ENCODE results near the gene RGS3.

DNA sequence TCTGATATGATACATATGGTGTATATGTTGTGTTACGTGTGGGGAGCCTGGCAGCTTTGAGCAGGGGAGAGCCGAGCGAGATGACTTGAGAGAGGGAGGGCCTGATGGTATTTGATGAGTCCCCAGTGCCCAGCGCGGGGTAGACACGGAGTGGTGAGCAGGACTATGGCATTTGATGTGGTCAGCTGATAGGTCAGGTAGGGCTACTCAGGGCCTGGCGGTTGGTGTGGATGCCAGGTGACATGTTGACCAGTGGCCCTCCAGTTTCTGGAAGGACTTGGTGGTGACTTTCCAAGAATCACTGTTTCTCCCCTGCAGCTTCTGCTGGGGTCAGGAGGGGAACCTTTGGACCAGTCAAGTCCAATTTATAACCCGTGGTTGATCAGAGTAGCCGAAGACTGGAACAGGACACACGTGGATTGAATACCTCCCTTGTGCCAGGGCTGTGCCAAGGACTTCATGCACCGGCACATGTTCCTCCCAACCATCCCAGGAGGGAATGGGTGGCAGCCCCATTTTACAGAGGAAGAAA lies 148.8 kb downstream of the RGS3 start:
- TF ChIP-seq, protein P1, sequence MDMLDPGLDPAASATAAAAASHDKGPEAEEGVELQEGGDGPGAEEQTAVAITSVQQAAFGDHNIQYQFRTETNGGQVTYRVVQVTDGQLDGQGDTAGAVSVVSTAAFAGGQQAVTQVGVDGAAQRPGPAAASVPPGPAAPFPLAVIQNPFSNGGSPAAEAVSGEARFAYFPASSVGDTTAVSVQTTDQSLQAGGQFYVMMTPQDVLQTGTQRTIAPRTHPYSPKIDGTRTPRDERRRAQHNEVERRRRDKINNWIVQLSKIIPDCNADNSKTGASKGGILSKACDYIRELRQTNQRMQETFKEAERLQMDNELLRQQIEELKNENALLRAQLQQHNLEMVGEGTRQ (CRISPR knock-in tag; IDR thresholded peaks at IDR 0.05) = no peak
- TF ChIP-seq, protein P2, sequence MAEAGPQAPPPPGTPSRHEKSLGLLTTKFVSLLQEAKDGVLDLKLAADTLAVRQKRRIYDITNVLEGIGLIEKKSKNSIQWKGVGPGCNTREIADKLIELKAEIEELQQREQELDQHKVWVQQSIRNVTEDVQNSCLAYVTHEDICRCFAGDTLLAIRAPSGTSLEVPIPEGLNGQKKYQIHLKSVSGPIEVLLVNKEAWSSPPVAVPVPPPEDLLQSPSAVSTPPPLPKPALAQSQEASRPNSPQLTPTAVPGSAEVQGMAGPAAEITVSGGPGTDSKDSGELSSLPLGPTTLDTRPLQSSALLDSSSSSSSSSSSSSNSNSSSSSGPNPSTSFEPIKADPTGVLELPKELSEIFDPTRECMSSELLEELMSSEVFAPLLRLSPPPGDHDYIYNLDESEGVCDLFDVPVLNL (CRISPR knock-in tag; IDR thresholded peaks at IDR 0.05; ENCODE audit: borderline replicate concordance, low read depth) = no peak
- TF ChIP-seq, protein P3, sequence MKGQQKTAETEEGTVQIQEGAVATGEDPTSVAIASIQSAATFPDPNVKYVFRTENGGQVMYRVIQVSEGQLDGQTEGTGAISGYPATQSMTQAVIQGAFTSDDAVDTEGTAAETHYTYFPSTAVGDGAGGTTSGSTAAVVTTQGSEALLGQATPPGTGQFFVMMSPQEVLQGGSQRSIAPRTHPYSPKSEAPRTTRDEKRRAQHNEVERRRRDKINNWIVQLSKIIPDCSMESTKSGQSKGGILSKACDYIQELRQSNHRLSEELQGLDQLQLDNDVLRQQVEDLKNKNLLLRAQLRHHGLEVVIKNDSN (CRISPR knock-in tag; IDR thresholded peaks at IDR 0.05) = no peak
- TF ChIP-seq, protein P4, sequence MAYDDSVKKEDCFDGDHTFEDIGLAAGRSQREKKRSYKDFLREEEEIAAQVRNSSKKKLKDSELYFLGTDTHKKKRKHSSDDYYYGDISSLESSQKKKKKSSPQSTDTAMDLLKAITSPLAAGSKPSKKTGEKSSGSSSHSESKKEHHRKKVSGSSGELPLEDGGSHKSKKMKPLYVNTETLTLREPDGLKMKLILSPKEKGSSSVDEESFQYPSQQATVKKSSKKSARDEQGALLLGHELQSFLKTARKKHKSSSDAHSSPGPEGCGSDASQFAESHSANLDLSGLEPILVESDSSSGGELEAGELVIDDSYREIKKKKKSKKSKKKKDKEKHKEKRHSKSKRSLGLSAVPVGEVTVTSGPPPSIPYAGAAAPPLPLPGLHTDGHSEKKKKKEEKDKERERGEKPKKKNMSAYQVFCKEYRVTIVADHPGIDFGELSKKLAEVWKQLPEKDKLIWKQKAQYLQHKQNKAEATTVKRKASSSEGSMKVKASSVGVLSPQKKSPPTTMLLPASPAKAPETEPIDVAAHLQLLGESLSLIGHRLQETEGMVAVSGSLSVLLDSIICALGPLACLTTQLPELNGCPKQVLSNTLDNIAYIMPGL (CRISPR knock-in tag; IDR thresholded peaks at IDR 0.05) = no peak
- TF ChIP-seq, protein P5, sequence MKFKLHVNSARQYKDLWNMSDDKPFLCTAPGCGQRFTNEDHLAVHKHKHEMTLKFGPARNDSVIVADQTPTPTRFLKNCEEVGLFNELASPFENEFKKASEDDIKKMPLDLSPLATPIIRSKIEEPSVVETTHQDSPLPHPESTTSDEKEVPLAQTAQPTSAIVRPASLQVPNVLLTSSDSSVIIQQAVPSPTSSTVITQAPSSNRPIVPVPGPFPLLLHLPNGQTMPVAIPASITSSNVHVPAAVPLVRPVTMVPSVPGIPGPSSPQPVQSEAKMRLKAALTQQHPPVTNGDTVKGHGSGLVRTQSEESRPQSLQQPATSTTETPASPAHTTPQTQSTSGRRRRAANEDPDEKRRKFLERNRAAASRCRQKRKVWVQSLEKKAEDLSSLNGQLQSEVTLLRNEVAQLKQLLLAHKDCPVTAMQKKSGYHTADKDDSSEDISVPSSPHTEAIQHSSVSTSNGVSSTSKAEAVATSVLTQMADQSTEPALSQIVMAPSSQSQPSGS (CRISPR knock-in tag; IDR thresholded peaks at IDR 0.05; ENCODE audit: borderline replicate concordance, low read depth) = no peak
